ENCODE results near the gene HECTD4.

The HECTD4 gene

DNA sequence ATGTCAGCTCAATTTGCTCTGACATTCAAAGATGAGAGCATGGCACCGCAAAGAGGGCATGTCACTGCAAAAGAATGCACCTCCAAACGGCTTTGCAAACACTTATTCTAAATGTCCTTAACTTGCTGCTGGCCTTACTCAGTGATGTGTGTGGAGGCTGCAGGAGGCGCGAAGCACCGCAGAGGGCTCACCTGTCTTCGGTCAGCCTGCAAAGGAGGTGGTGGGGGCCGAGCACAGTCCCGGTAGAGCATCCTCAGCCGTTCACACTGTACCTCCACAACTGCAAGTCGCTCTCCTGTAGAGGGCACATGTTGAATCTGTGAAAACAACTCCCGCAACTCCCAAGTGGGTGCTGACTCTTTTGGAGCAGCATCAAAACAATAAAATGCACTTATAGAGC lies 163.0 kb downstream of the HECTD4 start:
- TF ChIP-seq CTCF (IDR thresholded peaks at IDR 0.05; ENCODE audit: low read length, missing control alignments), result no peak

DNA sequence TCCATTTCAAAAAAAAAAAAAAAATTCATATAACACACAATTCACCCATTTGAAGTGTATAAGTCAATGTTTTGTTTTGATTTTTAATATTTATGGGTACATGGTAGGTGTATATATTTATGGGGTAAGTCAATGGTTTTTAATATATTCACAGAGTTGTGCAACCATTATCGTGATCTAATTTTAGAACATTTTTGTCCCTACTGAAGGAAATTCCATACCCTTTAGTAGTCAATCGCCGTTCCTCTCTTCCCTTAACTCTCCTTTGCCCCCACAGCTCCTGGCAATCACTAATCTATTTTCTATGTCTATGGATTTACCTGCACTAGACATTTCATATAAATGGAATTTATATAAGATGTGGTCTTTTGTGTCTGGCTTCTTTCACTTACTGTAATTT lies 164.1 kb downstream of the HECTD4 start:
- TF ChIP-seq CTCF (IDR thresholded peaks at IDR 0.05; ENCODE audit: low read length, missing control alignments), result no peak
- H3K4me3 ChIP-seq (replicated peaks; ENCODE audit: low read depth, low read length), result no peak overlapping the region
- peak; percentile 48 for DNase-seq (ENCODE audit: low read depth)

More for the DNA sequence above, 163.0 kb downstream of the HECTD4 start:
- no peak overlapping the region for H3K4me3 ChIP-seq (replicated peaks; ENCODE audit: low read depth, low read length)
- no peak for DNase-seq (ENCODE audit: low read depth)

DNA sequence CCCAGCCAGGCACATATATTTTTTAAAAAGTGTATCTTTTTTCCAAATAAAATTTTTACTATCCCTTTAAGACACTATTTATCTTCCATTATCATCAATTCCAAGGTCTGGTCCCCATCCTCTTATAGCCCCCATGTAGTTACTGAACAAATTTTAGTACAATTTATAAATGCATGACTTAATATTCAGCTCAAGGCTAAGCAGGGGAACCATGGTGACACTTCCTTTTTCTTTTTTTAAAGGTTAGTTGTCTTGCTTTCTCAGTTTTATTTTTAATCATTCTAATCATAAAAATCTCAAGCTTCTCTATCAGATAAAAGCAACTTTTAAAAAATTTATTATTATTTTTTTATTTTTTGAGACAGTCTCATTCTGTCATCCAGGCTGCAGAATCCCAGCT lies 164.6 kb downstream of the HECTD4 start:
- H3K4me3 ChIP-seq (replicated peaks; ENCODE audit: low read depth, low read length), result no peak overlapping the region
- TF ChIP-seq CTCF (IDR thresholded peaks at IDR 0.05; ENCODE audit: low read length, missing control alignments), result no peak
- no peak for DNase-seq (ENCODE audit: low read depth)

DNA sequence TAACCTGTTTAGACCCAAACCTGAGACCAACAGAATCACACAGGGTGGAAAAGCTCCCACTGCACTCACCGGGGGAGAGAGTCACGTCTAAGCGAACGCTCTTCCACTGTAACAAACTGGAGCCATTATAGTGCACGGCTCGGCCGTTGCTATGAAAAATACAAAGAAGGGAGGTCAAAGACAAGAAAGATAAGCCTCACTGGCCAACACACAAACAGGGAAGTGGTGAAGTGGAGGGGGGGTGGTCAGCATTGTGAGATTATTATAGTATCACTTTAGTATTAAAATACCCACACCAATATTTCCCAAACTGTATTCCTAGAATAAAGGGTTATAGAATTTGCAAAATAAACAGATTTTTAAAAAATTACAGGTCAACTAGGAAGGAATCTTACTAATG lies 166.0 kb downstream of the HECTD4 start:
- DNase-seq (ENCODE audit: low read depth), result no peak
- TF ChIP-seq CTCF (IDR thresholded peaks at IDR 0.05; ENCODE audit: low read length, missing control alignments), result no peak
- no peak overlapping the region for H3K4me3 ChIP-seq (replicated peaks; ENCODE audit: low read depth, low read length)

GRCh38 chr12:112214064-112214463 lies 168.2 kb downstream of the HECTD4 start:
- no peak overlapping the region for H3K4me3 ChIP-seq (replicated peaks; ENCODE audit: low read depth, low read length)
- TF ChIP-seq CTCF (IDR thresholded peaks at IDR 0.05; ENCODE audit: low read length, missing control alignments), result no peak
- no peak for DNase-seq (ENCODE audit: low read depth)

- no peak for DNase-seq (ENCODE audit: low read depth)
- no peak for TF ChIP-seq CTCF (IDR thresholded peaks at IDR 0.05; ENCODE audit: low read length, missing control alignments)
- H3K4me3 ChIP-seq (replicated peaks; ENCODE audit: low read depth, low read length), result no peak overlapping the region
These were observed 173.8 kb downstream of the HECTD4 start for GRCh38 chr12:112208301-112208910.

- H3K4me3 ChIP-seq (replicated peaks; ENCODE audit: low read depth, low read length), result no peak overlapping the region
- DNase-seq (ENCODE audit: low read depth), result no peak
- TF ChIP-seq CTCF (IDR thresholded peaks at IDR 0.05; ENCODE audit: low read length, missing control alignments), result no peak
These were observed 174.8 kb downstream of the HECTD4 start for GRCh38 chr12:112207397-112207924.

All from fibroblast of pulmonary artery (primary cell).